ENCODE data around the gene SPAG9.

- no peak for TF ChIP-seq CTCF (IDR thresholded peaks at IDR 0.05)
- no peak for TF ChIP-seq POLR2A (IDR thresholded peaks at IDR 0.05)
- no peak for TF ChIP-seq POLR2AphosphoS5 (IDR thresholded peaks at IDR 0.05)
Observed at GRCh38 chr17:51050291-51051033, 70.2 kb downstream of the SPAG9 start.

All from breast epithelium (tissue), 3 donors.